K562 (cell line): ENCODE data around the gene GZMB.

Source experiments
- MAFF ChIP-seq: IDR thresholded peaks from 2 replicates; pipeline ENCODE4 v1.6.1; 2012; ENCODE audit warnings: low read length, improper control_type of control experiment
- PATZ1 ChIP-seq: fragments of 250-450 bp; sonication (Bioruptor Pico); IDR thresholded peaks from 2 replicates; pipeline ENCODE4 v1.5.0; 2020; ENCODE audit warnings: mild to moderate bottlenecking, borderline replicate concordance
- TCF7L2 ChIP-seq: fragments of 150-350 bp; IDR thresholded peaks from 2 replicates; pipeline ENCODE4 v1.6.1; 2016; ENCODE audit warnings: low read depth, mild to moderate bottlenecking, low read length, moderate library complexity
- TFE3 ChIP-seq: fragments of 450-650 bp; formaldehyde crosslinking; IDR thresholded peaks from 2 replicates; pipeline ENCODE4 v1.4.0; 2020; ENCODE audit warnings: mild to moderate bottlenecking, mixed read lengths
- TF ChIP-seq, protein P1 (sequence below): fragments of 250-450 bp; sonication (Bioruptor Pico); IDR thresholded peaks from 2 replicates; pipeline ENCODE4 v1.5.0; 2021
- TF ChIP-seq, protein P2 (sequence below): IDR thresholded peaks from 2 replicates; pipeline ENCODE4 v1.6.1; 2012; ENCODE audit warnings: low read depth, low read length, improper control_type of control experiment, borderline replicate concordance

DNA sequence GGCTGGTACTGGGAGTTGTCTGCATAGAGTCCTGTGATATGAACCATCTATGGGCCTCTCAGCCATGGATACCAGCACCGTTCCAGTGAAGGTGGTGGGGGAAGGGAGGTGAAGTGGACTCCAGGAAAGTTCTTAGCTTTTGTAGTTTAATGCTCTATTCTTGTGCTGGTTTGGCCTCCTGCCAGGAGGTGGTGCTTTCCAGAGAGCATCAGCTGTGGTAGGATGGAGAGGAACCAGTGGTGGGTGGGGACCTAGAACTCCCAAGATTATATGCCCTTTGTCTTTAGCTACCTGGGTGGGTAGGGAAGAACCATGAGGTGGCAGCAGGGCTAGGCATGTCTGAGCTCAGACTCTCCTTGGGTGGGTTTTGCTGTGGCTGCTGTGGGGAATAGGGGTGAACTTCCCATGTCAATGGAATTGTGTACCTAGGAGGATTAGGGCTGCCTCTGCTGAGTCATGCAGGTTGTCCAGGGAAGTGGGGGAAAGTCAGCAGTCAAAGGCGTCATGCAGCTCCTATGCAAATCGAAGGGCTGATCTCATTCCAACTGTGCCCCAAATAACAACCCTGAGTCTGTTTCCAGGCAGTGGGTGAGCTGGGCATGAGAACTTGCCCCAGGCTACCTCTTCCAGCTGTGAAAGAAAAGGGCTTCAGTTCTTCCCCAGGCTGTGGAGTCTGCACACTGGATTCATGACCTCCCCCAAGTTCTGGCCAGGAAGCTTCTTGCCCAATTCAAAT lies 38.7 kb downstream of the GZMB start:
- TF ChIP-seq, protein P1, sequence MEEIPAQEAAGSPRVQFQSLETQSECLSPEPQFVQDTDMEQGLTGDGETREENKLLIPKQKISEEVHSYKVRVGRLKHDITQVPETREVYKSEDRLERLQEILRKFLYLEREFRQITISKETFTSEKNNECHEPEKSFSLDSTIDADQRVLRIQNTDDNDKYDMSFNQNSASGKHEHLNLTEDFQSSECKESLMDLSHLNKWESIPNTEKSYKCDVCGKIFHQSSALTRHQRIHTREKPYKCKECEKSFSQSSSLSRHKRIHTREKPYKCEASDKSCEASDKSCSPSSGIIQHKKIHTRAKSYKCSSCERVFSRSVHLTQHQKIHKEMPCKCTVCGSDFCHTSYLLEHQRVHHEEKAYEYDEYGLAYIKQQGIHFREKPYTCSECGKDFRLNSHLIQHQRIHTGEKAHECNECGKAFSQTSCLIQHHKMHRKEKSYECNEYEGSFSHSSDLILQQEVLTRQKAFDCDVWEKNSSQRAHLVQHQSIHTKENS (CRISPR knock-in tag) = no peak
- TF ChIP-seq, protein P2, sequence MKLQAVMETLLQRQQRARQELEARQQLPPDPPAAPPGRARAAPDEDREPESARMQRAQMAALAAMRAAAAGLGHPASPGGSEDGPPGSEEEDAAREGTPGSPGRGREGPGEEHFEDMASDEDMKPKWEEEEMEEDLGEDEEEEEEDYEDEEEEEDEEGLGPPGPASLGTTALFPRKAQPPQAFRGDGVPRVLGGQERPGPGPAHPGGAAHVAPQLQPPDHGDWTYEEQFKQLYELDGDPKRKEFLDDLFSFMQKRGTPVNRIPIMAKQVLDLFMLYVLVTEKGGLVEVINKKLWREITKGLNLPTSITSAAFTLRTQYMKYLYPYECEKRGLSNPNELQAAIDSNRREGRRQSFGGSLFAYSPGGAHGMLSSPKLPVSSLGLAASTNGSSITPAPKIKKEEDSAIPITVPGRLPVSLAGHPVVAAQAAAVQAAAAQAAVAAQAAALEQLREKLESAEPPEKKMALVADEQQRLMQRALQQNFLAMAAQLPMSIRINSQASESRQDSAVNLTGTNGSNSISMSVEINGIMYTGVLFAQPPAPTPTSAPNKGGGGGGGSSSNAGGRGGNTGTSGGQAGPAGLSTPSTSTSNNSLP = no peak
- no peak for TF ChIP-seq PATZ1 (CRISPR knock-in tag)
- TF ChIP-seq TFE3 (CRISPR knock-in tag) = no peak
- no peak for TF ChIP-seq TCF7L2
- TF ChIP-seq MAFF = no peak
